Central memory CD4-positive, alpha-beta T cell (primary cell): ENCODE results near the gene RNF148.
"Not testable (repeated sequence)": the region's sequence is repeated elsewhere in the genome, so short reads cannot be mapped to it uniquely, and the experiment has no call there.

Source experiments
- DNase-seq: peaks from one replicate; pipeline ENCODE4 v3.0.0; 2022

The RNF148 gene

GRCh38 chr7:122689346-122690109 is 13.2 kb downstream of the RNF148 start:
- no peak for DNase-seq

GRCh38 chr7:122688400-122688998 is 14.2 kb downstream of the RNF148 start:
- no peak for DNase-seq

- DNase-seq, result no peak
Measured at GRCh38 chr7:122686360-122686878, 16.3 kb downstream of the RNF148 start.

- no peak for DNase-seq
Measured at GRCh38 chr7:122684504-122684903, 18.2 kb downstream of the RNF148 start.

GRCh38 chr7:122682815-122683550 is 19.7 kb downstream of the RNF148 start:
- DNase-seq, result no peak

- DNase-seq, result not testable (repeated sequence)
Measured at GRCh38 chr7:122681186-122681585, 21.5 kb downstream of the RNF148 start.

- no peak for DNase-seq
Measured at GRCh38 chr7:122679813-122680212, 22.9 kb downstream of the RNF148 start.

GRCh38 chr7:122679269-122679709 is 23.4 kb downstream of the RNF148 start:
- DNase-seq, result not testable (repeated sequence)

GRCh38 chr7:122677149-122677548 is 25.6 kb downstream of the RNF148 start:
- DNase-seq, result no peak

GRCh38 chr7:122676466-122676865 is 26.3 kb downstream of the RNF148 start:
- DNase-seq, result no peak

- DNase-seq, result no peak
Measured at GRCh38 chr7:122675621-122676020, 27.1 kb downstream of the RNF148 start.

- no peak for DNase-seq
Measured at GRCh38 chr7:122675011-122675410, 27.7 kb downstream of the RNF148 start.

GRCh38 chr7:122674502-122674901 is 28.2 kb downstream of the RNF148 start:
- no peak for DNase-seq

GRCh38 chr7:122673951-122674350 is 28.8 kb downstream of the RNF148 start:
- DNase-seq, result no peak

GRCh38 chr7:122672536-122672935 is 30.2 kb downstream of the RNF148 start:
- DNase-seq, result no peak

GRCh38 chr7:122663733-122664132 is 39.0 kb downstream of the RNF148 start:
- no peak for DNase-seq

- no peak for DNase-seq
Measured at GRCh38 chr7:122658856-122659255, 43.9 kb downstream of the RNF148 start.

GRCh38 chr7:122653685-122654084 is 49.0 kb downstream of the RNF148 start:
- DNase-seq, result no peak

GRCh38 chr7:122652876-122653275 is 49.8 kb downstream of the RNF148 start:
- DNase-seq, result no peak
